ENCODE measurements around the gene CELSR3.

The CELSR3 gene

GRCh38 chr3:48636149-48636655, 26.5 kb downstream of the CELSR3 start:
- no peak for DNase-seq (ENCODE audit: low read depth in 1 of 2, low spot score in 1 of 2)

- DNase-seq (ENCODE audit: low read depth in 1 of 2, low spot score in 1 of 2) = peak; percentile 85 to 92
These were observed 27.3 kb downstream of the CELSR3 start, which contains the start of gene SLC26A6 for GRCh38 chr3:48635222-48636021. Gene SLC26A6, minus strand, starts transcription at chr3:48635461. Its CDS starts 68 bp downstream, at chr3:48635393.

- peak in 1 of 2 donors; percentile 44 for DNase-seq (ENCODE audit: low read depth in 1 of 2, low spot score in 1 of 2)
These were observed 27.9 kb downstream of the CELSR3 start for GRCh38 chr3:48634661-48635221.

GRCh38 chr3:48633743-48634142, 28.9 kb downstream of the CELSR3 start:
- no peak for DNase-seq (ENCODE audit: low read depth in 1 of 2, low spot score in 1 of 2)

DNA sequence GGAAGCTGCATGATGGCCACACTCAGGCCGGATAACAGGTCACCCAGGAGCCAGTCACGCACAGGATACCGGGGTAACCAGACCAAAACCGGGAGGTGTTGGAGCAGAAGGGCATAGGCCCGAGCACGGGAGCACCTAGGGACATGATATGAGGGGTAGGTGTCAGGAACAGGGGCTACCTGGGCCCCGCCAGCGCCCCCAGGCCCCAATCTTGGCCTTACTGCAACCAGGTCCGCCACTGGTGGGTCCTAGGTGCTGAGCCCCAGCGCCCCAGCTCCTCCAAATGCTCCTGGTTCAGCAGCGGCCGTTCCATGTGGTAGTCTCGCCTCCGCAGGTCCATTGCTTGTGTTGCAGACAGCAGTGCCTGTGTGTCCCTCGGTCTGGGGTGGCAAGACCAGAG, 29.4 kb downstream of the CELSR3 start:
- no peak for DNase-seq (ENCODE audit: low read depth in 1 of 2, low spot score in 1 of 2)

GRCh38 chr3:48631516-48632448, 30.9 kb downstream of the CELSR3 start:
- no peak for DNase-seq (ENCODE audit: low read depth in 1 of 2, low spot score in 1 of 2)

GRCh38 chr3:48630833-48631232, 31.9 kb downstream of the CELSR3 start:
- DNase-seq (ENCODE audit: low read depth in 1 of 2, low spot score in 1 of 2) = no peak

GRCh38 chr3:48630407-48630806, 32.3 kb downstream of the CELSR3 start:
- no peak for DNase-seq (ENCODE audit: low read depth in 1 of 2, low spot score in 1 of 2)

DNA sequence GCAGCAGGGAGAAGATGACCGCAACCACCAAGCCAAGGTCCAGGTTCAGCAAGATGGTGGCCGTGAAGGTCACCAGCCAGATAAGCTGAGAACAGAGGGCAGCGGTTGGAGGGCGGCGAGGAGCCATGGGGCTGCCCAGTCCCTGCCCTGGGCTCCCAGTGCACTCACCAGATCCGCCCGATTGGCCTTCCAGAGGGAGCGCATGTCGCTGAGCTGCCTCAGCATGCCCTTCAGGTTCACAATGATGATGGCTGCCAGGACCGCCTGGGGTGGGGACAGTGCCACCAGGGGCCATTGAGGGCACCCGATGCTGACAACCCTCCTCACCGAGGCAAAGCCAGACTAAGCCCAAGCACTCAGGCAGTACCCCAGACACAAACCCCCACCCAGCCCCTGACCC, 32.8 kb downstream of the CELSR3 start:
- DNase-seq (ENCODE audit: low read depth in 1 of 2, low spot score in 1 of 2) = no peak

- DNase-seq (ENCODE audit: low read depth in 1 of 2, low spot score in 1 of 2) = no peak
These were observed 34.2 kb downstream of the CELSR3 start for GRCh38 chr3:48628277-48629017.

DNA sequence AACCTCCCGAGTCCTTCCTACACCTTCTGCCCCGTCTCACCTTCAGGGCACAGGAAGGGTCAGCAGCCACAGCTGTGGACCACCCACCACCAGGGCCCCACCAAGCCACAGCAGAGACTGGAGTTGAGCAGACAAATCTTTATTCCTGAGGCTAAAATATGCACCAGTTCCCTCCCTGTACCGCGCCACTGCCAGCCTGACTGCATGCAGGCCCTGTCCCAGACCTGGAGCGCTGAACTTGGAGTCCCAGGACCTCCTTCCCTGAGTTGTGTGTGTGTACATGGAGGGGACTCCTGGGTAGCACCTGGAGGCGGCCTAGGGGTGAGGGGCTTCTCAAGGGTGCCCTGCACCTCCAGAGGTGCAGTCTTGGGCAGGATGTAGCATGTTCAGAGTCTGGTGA, 37.1 kb downstream of the CELSR3 start:
- no peak for DNase-seq (ENCODE audit: low read depth in 1 of 2, low spot score in 1 of 2)

- DNase-seq (ENCODE audit: low read depth in 1 of 2, low spot score in 1 of 2) = no peak
These were observed 37.9 kb downstream of the CELSR3 start for GRCh38 chr3:48624767-48625166.

- no peak for DNase-seq (ENCODE audit: low read depth in 1 of 2, low spot score in 1 of 2)
These were observed 38.7 kb downstream of the CELSR3 start for GRCh38 chr3:48623851-48624547.

DNA sequence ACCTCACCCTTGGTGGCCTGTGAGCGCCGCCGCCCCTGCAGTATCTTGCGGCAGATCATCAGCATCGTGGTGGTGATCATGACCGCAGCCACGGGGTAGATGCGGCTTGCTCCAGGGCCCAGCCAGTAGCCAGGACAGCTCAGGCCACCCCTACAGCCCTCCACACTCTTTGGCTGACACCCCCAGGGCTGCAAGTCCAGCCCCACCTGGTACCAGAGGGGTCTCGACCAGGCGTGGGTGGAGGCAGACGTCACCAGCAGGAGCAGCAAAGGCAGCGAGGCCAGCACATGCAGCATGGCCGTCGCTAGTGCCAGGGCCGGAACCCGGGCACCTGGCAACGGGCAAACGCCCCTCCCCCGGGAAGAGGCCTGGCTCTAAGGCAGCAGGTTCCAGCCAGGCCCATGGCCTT, 41.2 kb downstream of the CELSR3 start, which contains the start of gene TMEM89:
TMEM89 (minus strand) TSS at position 309 of the 409 bp plus-strand sequence; CDS start at position 296, 13 bp downstream.
- no peak for DNase-seq (ENCODE audit: low read depth in 1 of 2, low spot score in 1 of 2)

DNA sequence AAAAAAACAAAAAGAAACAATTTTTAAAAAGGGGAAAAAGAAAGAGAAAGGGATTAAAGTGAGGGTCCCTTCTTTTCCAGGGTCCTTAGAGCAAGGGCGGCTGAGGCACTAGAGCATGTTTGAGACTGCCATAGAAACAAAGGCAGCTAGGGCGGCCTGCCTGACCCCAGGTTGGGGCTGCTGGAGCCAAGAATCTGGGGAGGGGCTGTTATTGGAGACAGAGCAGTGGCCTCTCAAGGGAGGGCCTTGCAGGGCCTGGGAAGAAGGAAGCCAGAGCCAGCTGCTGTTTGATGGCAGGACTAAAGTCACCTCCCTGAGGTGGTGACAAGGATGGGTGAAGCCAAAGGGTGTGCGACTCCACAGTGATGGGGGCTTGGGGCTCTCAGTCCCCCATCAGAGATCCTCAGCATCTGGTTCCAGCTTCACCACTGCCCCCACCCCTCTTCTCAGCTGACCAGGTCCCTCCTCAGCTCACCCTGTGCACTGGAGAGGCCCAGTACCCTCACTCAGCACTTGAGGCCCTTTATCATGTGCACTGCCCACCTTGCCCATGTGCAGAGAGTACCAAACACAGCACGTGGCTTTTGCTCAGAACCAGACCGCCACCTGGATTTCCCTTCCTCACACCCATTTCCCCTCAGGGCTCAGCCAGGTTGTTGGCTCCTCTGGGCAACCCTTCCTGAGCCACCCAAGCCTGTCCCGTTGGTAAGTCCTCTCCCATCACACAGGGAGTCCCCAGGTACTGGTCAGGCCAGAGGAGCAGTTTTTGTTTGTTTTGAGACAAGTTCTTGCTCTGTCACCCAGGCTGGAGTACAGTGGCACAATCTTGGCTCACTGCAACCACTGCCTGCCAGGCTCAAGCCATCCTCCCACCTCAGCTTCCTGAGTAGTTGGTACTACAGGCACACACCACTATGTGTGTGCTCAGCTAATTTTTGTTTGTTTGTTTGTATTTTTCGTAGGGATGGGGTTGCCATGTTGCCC, 42.9 kb downstream of the CELSR3 start:
- no peak for DNase-seq (ENCODE audit: low read depth in 1 of 2, low spot score in 1 of 2)

GRCh38 chr3:48617559-48617958, 45.1 kb downstream of the CELSR3 start:
- DNase-seq (ENCODE audit: low read depth in 1 of 2, low spot score in 1 of 2) = no peak

DNA sequence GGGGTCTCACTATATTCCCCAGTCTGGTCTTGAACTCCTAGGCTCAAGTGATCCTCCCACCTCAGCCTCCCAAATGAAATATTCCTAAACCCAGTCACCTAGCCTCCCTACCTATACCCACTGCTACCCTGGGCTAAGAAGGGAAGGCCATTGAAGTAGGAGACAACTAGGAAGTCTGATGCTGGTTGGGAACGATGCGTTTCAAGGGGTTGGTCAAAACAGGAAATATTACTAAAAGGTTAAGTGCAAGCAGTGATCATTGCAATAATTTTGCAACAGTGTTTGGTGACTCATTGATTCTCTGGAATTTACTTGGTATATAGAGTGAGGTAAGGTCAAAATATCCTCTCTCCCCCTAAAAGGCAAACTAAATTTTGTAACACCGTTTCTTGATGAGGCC, 48.6 kb downstream of the CELSR3 start:
- DNase-seq (ENCODE audit: low read depth in 1 of 2, low spot score in 1 of 2) = no peak

GRCh38 chr3:48612309-48612708, 50.4 kb downstream of the CELSR3 start:
- DNase-seq (ENCODE audit: low read depth in 1 of 2, low spot score in 1 of 2) = no peak
